GM06990 (cell line): ENCODE measurements around the gene MYO6.

Experiments used
- DNase-seq: peaks from one replicate; pipeline ENCODE4 v3.0.0-alpha.2; 2011; ENCODE audit not compliant: insufficient read length; ENCODE audit errors: extremely low read depth
- H3K27me3 ChIP-seq: replicated peaks from 2 replicates; pipeline ENCODE4 v1.6.0; 2011; ENCODE audit warnings: low read length; ENCODE audit not compliant: control insufficient read depth, insufficient read depth
- H3K36me3 ChIP-seq: 2 replicates; pipeline ENCODE4 v1.5.1; 2011; ENCODE audit warnings: low read length; ENCODE audit not compliant: control insufficient read depth, insufficient read depth
- H3K4me3 ChIP-seq: replicated peaks from 2 replicates; pipeline ENCODE4 v1.5.1; 2011; ENCODE audit warnings: low read depth, mild to moderate bottlenecking, control low read depth, low read length
- TF ChIP-seq, protein P1 (sequence below): IDR thresholded peaks from 2 replicates; pipeline ENCODE4 v1.5.1; 2011; ENCODE audit warnings: low read length, control low read depth, mild to moderate bottlenecking, inconsistent platforms; ENCODE audit not compliant: insufficient read depth, poor library complexity, severe bottlenecking

The MYO6 gene

DNA sequence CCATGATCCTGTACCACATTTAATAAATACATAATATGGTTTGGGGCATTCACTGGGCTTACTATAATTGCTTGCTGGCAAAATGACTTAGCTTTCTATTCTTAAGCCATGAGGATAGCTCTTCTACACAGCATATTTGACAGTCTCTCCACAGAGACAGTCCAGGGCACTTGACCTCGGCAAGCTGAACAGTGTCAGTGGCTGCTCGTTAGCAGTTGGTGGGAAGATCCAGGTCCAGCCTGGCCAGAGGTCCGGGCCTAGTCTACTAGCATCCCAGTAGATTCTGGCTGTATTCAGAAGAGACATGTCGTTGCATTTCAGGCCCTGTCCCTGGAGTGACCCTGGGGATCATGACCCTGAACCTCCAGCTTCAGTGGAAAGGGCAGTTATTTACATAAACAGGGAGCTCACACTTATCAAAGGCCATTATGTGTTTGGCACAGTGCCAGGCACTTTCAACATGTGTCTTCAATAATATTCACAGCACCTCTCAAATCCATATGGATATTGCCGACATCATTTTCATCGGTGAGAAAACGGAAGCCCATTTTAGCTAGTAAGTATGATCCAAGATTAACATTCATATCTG lies 184.4 kb downstream of the MYO6 start:
- Histone ChIP-seq H3K4me3 (no peak overlapping the region), H3K36me3 (no peaks in the 10 kb centered on the region), H3K27me3 (no peaks in the 10 kb centered on the region)
- no peak for DNase-seq
- TF ChIP-seq, protein P1, sequence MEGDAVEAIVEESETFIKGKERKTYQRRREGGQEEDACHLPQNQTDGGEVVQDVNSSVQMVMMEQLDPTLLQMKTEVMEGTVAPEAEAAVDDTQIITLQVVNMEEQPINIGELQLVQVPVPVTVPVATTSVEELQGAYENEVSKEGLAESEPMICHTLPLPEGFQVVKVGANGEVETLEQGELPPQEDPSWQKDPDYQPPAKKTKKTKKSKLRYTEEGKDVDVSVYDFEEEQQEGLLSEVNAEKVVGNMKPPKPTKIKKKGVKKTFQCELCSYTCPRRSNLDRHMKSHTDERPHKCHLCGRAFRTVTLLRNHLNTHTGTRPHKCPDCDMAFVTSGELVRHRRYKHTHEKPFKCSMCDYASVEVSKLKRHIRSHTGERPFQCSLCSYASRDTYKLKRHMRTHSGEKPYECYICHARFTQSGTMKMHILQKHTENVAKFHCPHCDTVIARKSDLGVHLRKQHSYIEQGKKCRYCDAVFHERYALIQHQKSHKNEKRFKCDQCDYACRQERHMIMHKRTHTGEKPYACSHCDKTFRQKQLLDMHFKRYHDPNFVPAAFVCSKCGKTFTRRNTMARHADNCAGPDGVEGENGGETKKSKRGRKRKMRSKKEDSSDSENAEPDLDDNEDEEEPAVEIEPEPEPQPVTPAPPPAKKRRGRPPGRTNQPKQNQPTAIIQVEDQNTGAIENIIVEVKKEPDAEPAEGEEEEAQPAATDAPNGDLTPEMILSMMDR: no peak

DNA sequence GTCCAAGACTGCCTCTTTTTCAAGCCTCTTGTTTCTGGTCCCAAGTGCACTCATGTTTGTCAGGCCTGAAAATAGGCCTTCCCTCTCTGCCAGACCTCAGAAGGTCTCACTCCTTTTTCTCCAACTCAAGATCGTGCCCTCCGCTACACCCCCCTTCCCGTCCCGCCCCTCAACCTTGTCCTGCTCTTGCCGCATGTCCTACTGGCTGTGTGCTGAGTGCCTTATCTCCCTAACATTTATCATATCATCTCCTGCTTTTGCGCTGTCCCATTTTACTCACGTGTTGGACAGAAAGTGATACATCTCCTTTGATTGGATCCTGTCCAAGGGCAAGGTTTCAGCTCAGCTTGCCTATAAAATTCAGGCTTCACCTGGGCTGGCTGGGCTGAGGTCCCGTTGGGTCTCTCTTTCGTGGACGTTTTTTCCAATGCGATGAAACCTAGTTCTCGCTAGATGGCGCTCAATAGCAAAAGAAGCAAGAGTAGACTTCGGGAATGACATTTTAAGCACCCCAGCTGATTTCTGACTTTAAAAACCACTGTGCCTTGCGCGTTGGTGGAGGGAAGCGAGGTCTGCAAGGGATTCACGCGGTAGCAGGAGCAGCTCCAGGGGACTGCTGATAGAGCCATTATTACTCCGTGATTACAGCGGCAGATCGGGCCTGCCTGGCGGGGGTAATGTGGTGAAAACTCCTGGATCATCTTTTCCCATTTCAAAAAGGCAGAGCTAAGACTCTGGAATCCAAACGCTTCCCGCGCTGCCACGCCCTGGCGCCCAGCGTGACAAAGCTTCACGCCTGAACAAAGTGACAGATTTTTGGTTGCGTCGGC lies 185.8 kb downstream of the MYO6 start:
- H3K36me3 ChIP-seq: no peaks in the 10 kb centered on the region
- no peaks in the 10 kb centered on the region for H3K27me3 ChIP-seq
- TF ChIP-seq, protein P1: peak; percentile 77
- DNase-seq: peak; percentile 33
- H3K4me3 ChIP-seq: peak overlapping the region; percentile 0; the same call in 1 of the 2 replicates

DNA sequence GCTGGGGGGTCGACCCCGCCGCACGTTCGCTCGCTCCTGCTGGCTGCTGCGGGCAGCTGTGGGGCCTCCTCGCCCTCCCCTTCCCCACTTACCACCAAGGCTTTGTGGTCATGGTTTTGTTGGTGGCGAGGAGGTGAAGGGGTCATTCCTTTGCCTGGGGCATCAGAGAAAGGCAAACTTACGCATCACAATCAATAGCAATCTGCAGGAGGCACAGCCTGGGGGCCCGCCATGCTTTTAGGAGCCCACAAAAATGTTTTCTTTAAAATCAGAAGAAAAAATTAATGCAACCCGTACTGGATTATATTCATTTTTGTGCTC lies 186.4 kb downstream of the MYO6 start:
- Histone ChIP-seq H3K27me3 (no peaks in the 10 kb centered on the region), H3K36me3 (no peaks in the 10 kb centered on the region), H3K4me3 (peak overlapping the region; percentile 0; the same call in 1 of the 2 replicates)
- DNase-seq: no peak
- TF ChIP-seq, protein P1: no peak

DNA sequence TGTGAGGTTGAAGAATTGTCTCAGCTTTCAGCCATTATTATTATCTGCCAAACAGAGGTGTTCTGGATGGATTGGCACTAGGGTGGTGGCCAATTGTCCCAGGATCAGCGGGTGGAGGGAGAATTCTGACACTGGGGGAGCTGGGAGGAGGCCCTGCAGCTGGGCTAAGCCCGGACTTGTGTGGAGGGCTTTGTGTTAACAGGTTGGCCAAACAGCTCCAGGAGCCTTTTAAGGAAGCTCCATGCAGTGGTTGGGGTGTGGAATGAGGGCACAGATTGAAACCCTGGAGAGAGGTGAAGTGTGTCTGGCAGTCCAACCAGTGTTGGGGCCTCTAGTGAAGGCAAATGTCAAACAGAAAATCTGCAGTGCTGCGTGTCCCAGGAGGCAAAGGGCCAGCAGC lies 187.6 kb downstream of the MYO6 start:
- TF ChIP-seq, protein P1: no peak
- no peaks in the 10 kb centered on the region for H3K27me3 ChIP-seq
- no peaks in the 10 kb centered on the region for H3K36me3 ChIP-seq
- H3K4me3 ChIP-seq: no peak overlapping the region
- DNase-seq: no peak

DNA sequence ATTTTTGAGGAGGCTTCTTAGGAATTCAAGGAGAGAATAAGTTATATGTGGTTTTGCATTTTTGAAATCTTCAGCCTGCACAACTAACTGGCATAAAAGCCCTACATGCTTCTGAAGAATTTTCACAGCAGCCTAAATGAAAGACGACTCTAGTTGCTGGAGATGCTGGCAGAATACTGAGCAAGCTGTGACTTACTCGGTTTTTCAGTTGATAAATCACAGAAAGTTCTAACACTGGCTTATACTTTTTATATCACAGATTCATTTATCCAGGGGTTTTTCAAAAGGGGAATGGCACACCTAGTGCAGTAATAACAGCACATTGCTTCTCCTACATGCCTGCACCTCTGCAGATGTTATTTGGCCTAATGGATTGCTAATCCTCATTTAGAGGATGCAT lies 188.8 kb downstream of the MYO6 start:
- Histone ChIP-seq H3K27me3 (no peaks in the 10 kb centered on the region), H3K36me3 (no peaks in the 10 kb centered on the region), H3K4me3 (no peak overlapping the region)
- no peak for DNase-seq
- TF ChIP-seq, protein P1: no peak

DNA sequence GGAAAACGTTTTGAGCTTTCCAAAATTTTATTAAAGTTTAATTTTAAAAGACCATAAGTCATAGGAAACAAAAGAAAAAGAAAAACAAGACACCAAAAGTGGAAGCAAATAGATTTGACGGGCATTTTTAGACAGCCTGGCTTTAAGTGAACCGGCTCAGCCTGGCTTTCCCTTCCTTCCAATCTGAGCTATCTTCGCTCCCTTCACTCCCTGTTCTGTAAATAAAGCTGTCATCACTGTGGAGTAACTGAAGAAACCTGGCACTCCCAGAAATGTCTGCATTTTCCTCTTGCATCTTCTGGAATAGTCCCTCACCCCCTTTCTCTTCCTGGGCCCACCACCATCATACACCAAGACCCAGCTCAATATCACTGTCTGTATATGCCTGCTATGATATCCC lies 191.5 kb downstream of the MYO6 start:
- TF ChIP-seq, protein P1: no peak
- Histone ChIP-seq H3K27me3 (no peaks in the 10 kb centered on the region), H3K36me3 (no peaks in the 10 kb centered on the region)

More for the DNA sequence above, 191.5 kb downstream of the MYO6 start:
- no peak overlapping the region for H3K4me3 ChIP-seq
- no peak for DNase-seq
